H1 (cell line): ENCODE measurements around the gene PRRG2.

Experiments
- BCL11A ChIP-seq, 2 experiments: IDR thresholded peaks; one replicate each; pipeline ENCODE4 v1.6.1; 2011; ENCODE audit warnings: low read depth in 2 of 2, low read length in 2 of 2, mild to moderate bottlenecking in 2 of 2
- CEBPB ChIP-seq: IDR thresholded peaks from 2 replicates; pipeline ENCODE4 v1.6.1; 2012; ENCODE audit warnings: low read depth, low read length
- EGR1 ChIP-seq: IDR thresholded peaks from 2 replicates; pipeline ENCODE4 v1.6.1; 2011; ENCODE audit warnings: low read depth, low read length, borderline replicate concordance
- EP300 ChIP-seq, 2 experiments: IDR thresholded peaks; 1 replicate in 1 of 2; 2 replicates in 1 of 2; pipeline ENCODE4 v1.6.1; 2011 to 2012; ENCODE audit warnings: low read depth in 2 of 2, low read length in 2 of 2, mild to moderate bottlenecking in 2 of 2, borderline replicate concordance in 1 of 2, inconsistent platforms in 1 of 2, moderate library complexity in 1 of 2
- KDM5A ChIP-seq: fragments of 200-600 bp; IDR thresholded peaks from 2 replicates; pipeline ENCODE4 v1.7.1; 2012; ENCODE audit warnings: mild to moderate bottlenecking, low read length, inconsistent platforms, mixed read lengths
- SP1 ChIP-seq: IDR thresholded peaks from 2 replicates; pipeline ENCODE4 v1.6.1; 2011; ENCODE audit warnings: low read depth, low read length
- TAF1 ChIP-seq: IDR thresholded peaks from 2 replicates; pipeline ENCODE4 v1.6.1; 2011; ENCODE audit warnings: mild to moderate bottlenecking, low read depth, low read length
- TF ChIP-seq, protein P1 (sequence below), 3 experiments: IDR thresholded peaks; 1 replicate in 2 of 3; 2 replicates in 1 of 3; pipeline versions ENCODE4 v1.5.1 to v1.6.1; 2011; ENCODE audit warnings: low read length in 3 of 3, mild to moderate bottlenecking in 3 of 3, inconsistent platforms in 2 of 3, low read depth in 1 of 3, moderate library complexity in 1 of 3; ENCODE audit not compliant: insufficient read depth in 1 of 3; ENCODE audit errors: control extremely low read depth in 1 of 3
- TF ChIP-seq, protein P2 (sequence below): IDR thresholded peaks from 2 replicates; pipeline ENCODE4 v1.6.1; 2012; ENCODE audit warnings: low read length, inconsistent platforms

DNA sequence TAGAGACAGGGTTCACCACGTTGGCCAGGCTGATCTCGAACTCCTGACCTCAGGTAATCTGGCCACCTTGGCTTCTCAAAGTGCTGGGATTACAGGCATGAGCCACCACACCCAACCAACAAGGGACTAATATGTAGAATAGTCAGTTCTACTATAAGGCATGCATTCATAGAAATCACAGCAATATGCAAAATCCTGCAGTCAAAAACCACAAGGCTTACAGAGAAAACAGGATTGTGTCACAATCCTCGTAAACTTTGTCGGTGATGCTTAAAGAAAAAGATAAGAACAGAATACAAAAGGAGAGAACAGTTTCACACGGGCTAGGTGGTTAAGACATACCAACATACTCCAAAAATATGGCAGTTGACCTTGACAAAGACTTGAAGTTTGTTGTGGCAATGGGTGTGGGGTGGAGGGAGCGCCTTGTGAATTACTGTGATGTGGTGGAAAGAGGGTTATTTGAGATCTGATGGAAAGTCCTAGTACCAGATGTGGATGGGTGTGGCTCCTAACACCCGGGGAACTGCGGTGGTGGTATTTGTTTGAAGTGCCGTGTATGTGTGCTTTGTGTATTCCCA lies 13.2 kb upstream of the PRRG2 start:
- TF ChIP-seq, protein P1, sequence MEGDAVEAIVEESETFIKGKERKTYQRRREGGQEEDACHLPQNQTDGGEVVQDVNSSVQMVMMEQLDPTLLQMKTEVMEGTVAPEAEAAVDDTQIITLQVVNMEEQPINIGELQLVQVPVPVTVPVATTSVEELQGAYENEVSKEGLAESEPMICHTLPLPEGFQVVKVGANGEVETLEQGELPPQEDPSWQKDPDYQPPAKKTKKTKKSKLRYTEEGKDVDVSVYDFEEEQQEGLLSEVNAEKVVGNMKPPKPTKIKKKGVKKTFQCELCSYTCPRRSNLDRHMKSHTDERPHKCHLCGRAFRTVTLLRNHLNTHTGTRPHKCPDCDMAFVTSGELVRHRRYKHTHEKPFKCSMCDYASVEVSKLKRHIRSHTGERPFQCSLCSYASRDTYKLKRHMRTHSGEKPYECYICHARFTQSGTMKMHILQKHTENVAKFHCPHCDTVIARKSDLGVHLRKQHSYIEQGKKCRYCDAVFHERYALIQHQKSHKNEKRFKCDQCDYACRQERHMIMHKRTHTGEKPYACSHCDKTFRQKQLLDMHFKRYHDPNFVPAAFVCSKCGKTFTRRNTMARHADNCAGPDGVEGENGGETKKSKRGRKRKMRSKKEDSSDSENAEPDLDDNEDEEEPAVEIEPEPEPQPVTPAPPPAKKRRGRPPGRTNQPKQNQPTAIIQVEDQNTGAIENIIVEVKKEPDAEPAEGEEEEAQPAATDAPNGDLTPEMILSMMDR (IDR thresholded peaks at IDR 0.05; ENCODE audit: control extremely low read depth in 1 of 3, insufficient read depth in 1 of 3, low read depth in 1 of 3, low read length in 3 of 3) = no peak
- TF ChIP-seq EGR1 = no peak
- TF ChIP-seq, protein P2, sequence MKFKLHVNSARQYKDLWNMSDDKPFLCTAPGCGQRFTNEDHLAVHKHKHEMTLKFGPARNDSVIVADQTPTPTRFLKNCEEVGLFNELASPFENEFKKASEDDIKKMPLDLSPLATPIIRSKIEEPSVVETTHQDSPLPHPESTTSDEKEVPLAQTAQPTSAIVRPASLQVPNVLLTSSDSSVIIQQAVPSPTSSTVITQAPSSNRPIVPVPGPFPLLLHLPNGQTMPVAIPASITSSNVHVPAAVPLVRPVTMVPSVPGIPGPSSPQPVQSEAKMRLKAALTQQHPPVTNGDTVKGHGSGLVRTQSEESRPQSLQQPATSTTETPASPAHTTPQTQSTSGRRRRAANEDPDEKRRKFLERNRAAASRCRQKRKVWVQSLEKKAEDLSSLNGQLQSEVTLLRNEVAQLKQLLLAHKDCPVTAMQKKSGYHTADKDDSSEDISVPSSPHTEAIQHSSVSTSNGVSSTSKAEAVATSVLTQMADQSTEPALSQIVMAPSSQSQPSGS = no peak
- TF ChIP-seq BCL11A (IDR thresholded peaks at IDR 0.05; ENCODE audit: low read depth in 2 of 2, low read length in 2 of 2) = no peak
- no peak for TF ChIP-seq SP1
- TF ChIP-seq EP300 (IDR thresholded peaks at IDR 0.05; ENCODE audit: borderline replicate concordance in 1 of 2, low read depth in 2 of 2, low read length in 2 of 2) = no peak
- no peak for TF ChIP-seq CEBPB
- TF ChIP-seq KDM5A = no peak
- no peak for TF ChIP-seq TAF1
